HEK293 (cell line): ENCODE measurements around the gene MYL6B.

Experiments used
- AEBP2 ChIP-seq: fragments of 450-650 bp; formaldehyde crosslinking; IDR thresholded peaks from 2 replicates; pipeline ENCODE4 v1.5.1; 2016; ENCODE audit warnings: missing biosample characterization, missing genetic modification characterization, borderline replicate concordance
- GLIS1 ChIP-seq: fragments of 450-650 bp; formaldehyde crosslinking; IDR thresholded peaks from 2 replicates; pipeline ENCODE4 v1.5.1; 2016; ENCODE audit warnings: missing biosample characterization, missing genetic modification characterization
- HOXD13 ChIP-seq: sonication (generic); formaldehyde crosslinking; IDR thresholded peaks from 2 replicates; pipeline ENCODE4 v1.8.0; 2022; ENCODE audit warnings: missing genetic modification reagents, borderline replicate concordance
- MYNN ChIP-seq: fragments of 450-650 bp; formaldehyde crosslinking; IDR thresholded peaks from 2 replicates; pipeline ENCODE4 v1.5.1; 2016; ENCODE audit warnings: missing biosample characterization, missing genetic modification characterization, borderline replicate concordance
- PRDM1 ChIP-seq: fragments of 450-650 bp; formaldehyde crosslinking; IDR thresholded peaks from 2 replicates; pipeline ENCODE4; 2016; ENCODE audit warnings: missing biosample characterization, missing genetic modification characterization
- PRDM6 ChIP-seq: fragments of 450-650 bp; formaldehyde crosslinking; IDR thresholded peaks from 2 replicates; pipeline ENCODE4 v1.5.1; 2017; ENCODE audit warnings: missing biosample characterization, missing genetic modification characterization
- SCRT2 ChIP-seq: fragments of 450-650 bp; formaldehyde crosslinking; IDR thresholded peaks from 2 replicates; pipeline ENCODE4 v1.5.1; 2016; ENCODE audit warnings: missing biosample characterization, missing genetic modification characterization
- TRIM28 ChIP-seq: IDR thresholded peaks from 2 replicates; pipeline ENCODE4 v1.6.1; 2011; ENCODE audit warnings: low read length, control low read depth, borderline replicate concordance
- ZBTB1 ChIP-seq: fragments of 450-650 bp; formaldehyde crosslinking; IDR thresholded peaks from 2 replicates; pipeline ENCODE4 v1.5.1; 2016; ENCODE audit warnings: missing biosample characterization, missing genetic modification characterization
- ZBTB10 ChIP-seq: fragments of 450-650 bp; formaldehyde crosslinking; IDR thresholded peaks from 2 replicates; pipeline ENCODE4 v1.5.1; 2016; ENCODE audit warnings: missing biosample characterization, missing genetic modification characterization
- ZBTB26 ChIP-seq: fragments of 450-650 bp; formaldehyde crosslinking; optimal IDR thresholded peaks from 2 replicates; pipeline ENCODE3; 2016; ENCODE audit warnings: missing biosample characterization, mild to moderate bottlenecking, missing genetic modification characterization
- ZEB2 ChIP-seq: fragments of 450-650 bp; formaldehyde crosslinking; IDR thresholded peaks from 2 replicates; pipeline ENCODE4 v1.5.1; 2016; ENCODE audit warnings: missing biosample characterization, missing genetic modification characterization
- ZFP69B ChIP-seq: fragments of 450-650 bp; formaldehyde crosslinking; IDR thresholded peaks from 2 replicates; pipeline ENCODE4 v1.5.1; 2016; ENCODE audit warnings: missing biosample characterization, missing genetic modification characterization
- ZNF112 ChIP-seq: fragments of 450-650 bp; formaldehyde crosslinking; IDR thresholded peaks from 2 replicates; pipeline ENCODE4 v1.5.0; 2017; ENCODE audit warnings: missing biosample characterization, missing genetic modification characterization
- ZNF211 ChIP-seq: fragments of 450-650 bp; formaldehyde crosslinking; IDR thresholded peaks from 2 replicates; pipeline ENCODE4 v1.5.1; 2016; ENCODE audit warnings: low read depth, missing biosample characterization, missing genetic modification characterization
- ZNF302 ChIP-seq: fragments of 450-650 bp; formaldehyde crosslinking; IDR thresholded peaks from 2 replicates; pipeline ENCODE4 v1.5.1; 2016; ENCODE audit warnings: missing biosample characterization, missing genetic modification characterization, low read depth
- ZNF350 ChIP-seq: fragments of 450-650 bp; formaldehyde crosslinking; IDR thresholded peaks from 2 replicates; pipeline ENCODE4 v1.5.0; 2017; ENCODE audit warnings: missing biosample characterization, mild to moderate bottlenecking, missing genetic modification characterization
- ZNF521 ChIP-seq: fragments of 450-650 bp; formaldehyde crosslinking; IDR thresholded peaks from 2 replicates; pipeline ENCODE4 v1.5.1; 2017; ENCODE audit warnings: missing biosample characterization, mild to moderate bottlenecking, missing genetic modification characterization
- ZNF544 ChIP-seq: fragments of 450-650 bp; formaldehyde crosslinking; IDR thresholded peaks from 2 replicates; pipeline ENCODE4 v1.5.0; 2017; ENCODE audit warnings: missing biosample characterization, missing genetic modification characterization
- ZNF624 ChIP-seq: fragments of 450-650 bp; formaldehyde crosslinking; IDR thresholded peaks from 2 replicates; pipeline ENCODE4 v1.5.1; 2017; ENCODE audit warnings: missing biosample characterization, missing genetic modification characterization
- ZNF629 ChIP-seq: fragments of 450-650 bp; formaldehyde crosslinking; IDR thresholded peaks from 2 replicates; pipeline ENCODE4 v1.5.1; 2017; ENCODE audit warnings: missing biosample characterization, missing genetic modification characterization
- ZNF645 ChIP-seq: fragments of 450-650 bp; formaldehyde crosslinking; IDR thresholded peaks from 2 replicates; pipeline ENCODE4; 2016; ENCODE audit warnings: missing biosample characterization, missing genetic modification characterization
- ZNF692 ChIP-seq: fragments of 450-650 bp; formaldehyde crosslinking; IDR thresholded peaks from 2 replicates; pipeline ENCODE4 v1.5.1; 2016; ENCODE audit warnings: missing biosample characterization, missing genetic modification characterization
- ZNF701 ChIP-seq: fragments of 450-650 bp; formaldehyde crosslinking; IDR thresholded peaks from 2 replicates; pipeline ENCODE4 v1.5.1; 2016; ENCODE audit warnings: missing biosample characterization, missing genetic modification characterization
- ZNF785 ChIP-seq: fragments of 450-650 bp; formaldehyde crosslinking; IDR thresholded peaks from 2 replicates; pipeline ENCODE4 v1.5.1; 2016; ENCODE audit warnings: missing biosample characterization, missing genetic modification characterization
- ZNF792 ChIP-seq: fragments of 450-650 bp; formaldehyde crosslinking; IDR thresholded peaks from 2 replicates; pipeline ENCODE4 v1.5.1; 2016; ENCODE audit warnings: missing biosample characterization, missing genetic modification characterization
- ZSCAN16 ChIP-seq: fragments of 450-650 bp; formaldehyde crosslinking; IDR thresholded peaks from 2 replicates; pipeline ENCODE4 v1.5.1; 2016; ENCODE audit warnings: missing biosample characterization, missing genetic modification characterization
- ZSCAN23 ChIP-seq: fragments of 450-650 bp; formaldehyde crosslinking; IDR thresholded peaks from 2 replicates; pipeline ENCODE4 v1.5.1; 2016; ENCODE audit warnings: missing biosample characterization, missing genetic modification characterization
- ZSCAN5A ChIP-seq: fragments of 450-650 bp; formaldehyde crosslinking; IDR thresholded peaks from 2 replicates; pipeline ENCODE4 v1.5.1; 2016; ENCODE audit warnings: missing biosample characterization, missing genetic modification characterization

Gene MYL6B

GRCh38 chr12:56127888-56128669 is 24.3 kb upstream of the MYL6B start, which contains the start of gene ESYT1 (continued):
- TF ChIP-seq ZBTB26 (tag by site-specific recombination), result no peak
- TF ChIP-seq PRDM6, result no peak
- no peak for TF ChIP-seq ZNF302 (tag by site-specific recombination)
- TF ChIP-seq ZSCAN5A, result 0 out of 2 replicates have a peak, but pooled peaks have one; percentile 45
- TF ChIP-seq HOXD13 (CRISPR knock-in tag), result no peak
- TF ChIP-seq ZNF211 (tag by site-specific recombination), result no peak
- TF ChIP-seq ZNF792 (tag by site-specific recombination), result no peak
- peak; percentile 41; the same call in 1 of the 2 replicates for TF ChIP-seq ZBTB10 (tag by site-specific recombination)
- TF ChIP-seq SCRT2 (tag by site-specific recombination), result no peak
- no peak for TF ChIP-seq ZNF624 (tag by site-specific recombination)
- no peak for TF ChIP-seq ZNF701
- peak; percentile 99 for TF ChIP-seq ZNF629
- no peak for TF ChIP-seq AEBP2 (tag by site-specific recombination)
- TF ChIP-seq GLIS1 (tag by site-specific recombination), result peak; percentile 92
- TF ChIP-seq ZFP69B, result no peak
- peak; percentile 62; the same call in 1 of the 2 replicates for TF ChIP-seq ZEB2 (tag by site-specific recombination)
- no peak for TF ChIP-seq ZSCAN23 (tag by site-specific recombination)
- no peak for TF ChIP-seq ZNF350 (tag by site-specific recombination)
- no peak; the same call in 1 of the 2 replicates for TF ChIP-seq ZNF692 (tag by site-specific recombination)
- 0 out of 2 replicates have a peak, but pooled peaks have one; percentile 68 for TF ChIP-seq PRDM1
- no peak for TF ChIP-seq TRIM28
- TF ChIP-seq ZBTB1 (tag by site-specific recombination), result no peak
- no peak for TF ChIP-seq ZNF544 (tag by site-specific recombination)
- TF ChIP-seq ZSCAN16 (tag by site-specific recombination), result no peak
- no peak for TF ChIP-seq ZNF521 (tag by site-specific recombination)
- no peak for TF ChIP-seq ZNF112 (tag by site-specific recombination)
- TF ChIP-seq ZNF645 (tag by site-specific recombination), result no peak
- TF ChIP-seq ZNF785 (tag by site-specific recombination), result no peak
- no peak for TF ChIP-seq MYNN (tag by site-specific recombination)
